HepG2 (cell line): Measurements from ENCODE around the gene ZC3H7B. TPM values are rescaled to one million over a fixed set of nuclear protein-coding genes. Genes with fewer than 3 reads are reported as not detected.

ENCODE experiments used
- ARID3A ChIP-seq: IDR thresholded peaks from 2 replicates; pipeline ENCODE4 v1.6.1; 2012; ENCODE audit warnings: low read depth, low read length, improper control_type of control experiment
- ASH2L ChIP-seq: fragments of 300-600, 200-600 bp; sonication (generic); IDR thresholded peaks from 2 replicates; pipeline ENCODE4 v1.7.0; 2017; ENCODE audit warnings: low read depth, mild to moderate bottlenecking, moderate library complexity, mixed read lengths, low read length; ENCODE audit not compliant: insufficient read length
- DMAP1 ChIP-seq: IDR thresholded peaks from 2 replicates; pipeline ENCODE4 v1.6.1; 2016
- HIVEP1 ChIP-seq: sonication (generic); formaldehyde crosslinking; IDR thresholded peaks from 2 replicates; pipeline ENCODE4 v1.4.0; 2020; ENCODE audit warnings: mild to moderate bottlenecking, missing genetic modification reagents
- HMGXB3 ChIP-seq: sonication (generic); formaldehyde crosslinking; IDR thresholded peaks from 2 replicates; pipeline ENCODE4 v1.4.0; 2020; ENCODE audit warnings: missing genetic modification reagents, borderline replicate concordance
- HNF1A ChIP-seq, 2 experiments: sonication (generic) in 1 of 2; formaldehyde crosslinking in 1 of 2; IDR thresholded peaks; 2 replicates each; pipeline versions ENCODE4 v1.4.0 to v1.6.1; 2016 to 2020; ENCODE audit warnings: borderline replicate concordance in 1 of 2, low read depth in 1 of 2, mild to moderate bottlenecking in 1 of 2, missing genetic modification reagents in 1 of 2
- KDM6A ChIP-seq: IDR thresholded peaks from 2 replicates; pipeline ENCODE4 v1.6.1; 2016; ENCODE audit warnings: low read depth
- XBP1 ChIP-seq: sonication (generic); formaldehyde crosslinking; IDR thresholded peaks from 2 replicates; pipeline ENCODE4 v1.5.0; 2020; ENCODE audit warnings: missing genetic modification reagents
- ZFP37 ChIP-seq: sonication (generic); formaldehyde crosslinking; IDR thresholded peaks from 2 replicates; pipeline ENCODE4 v1.4.0; 2020; ENCODE audit warnings: missing genetic modification reagents, borderline replicate concordance
- ZMYM4 ChIP-seq: sonication (generic); formaldehyde crosslinking; IDR thresholded peaks from 2 replicates; pipeline ENCODE4 v1.8.1; 2023; ENCODE audit warnings: mild to moderate bottlenecking, missing genetic modification reagents
- ZNF260 ChIP-seq: sonication (generic); formaldehyde crosslinking; IDR thresholded peaks from 2 replicates; pipeline ENCODE4 v1.4.0; 2020; ENCODE audit warnings: missing genetic modification reagents, low read depth, mild to moderate bottlenecking, borderline replicate concordance
- ZNF367 ChIP-seq: sonication (generic); formaldehyde crosslinking; IDR thresholded peaks from 2 replicates; pipeline ENCODE4 v1.4.0; 2020; ENCODE audit warnings: missing genetic modification reagents, borderline replicate concordance
- ZNF558 ChIP-seq: sonication (generic); formaldehyde crosslinking; IDR thresholded peaks from 2 replicates; pipeline ENCODE4 v1.9.0; 2022; ENCODE audit warnings: mild to moderate bottlenecking, missing genetic modification reagents, borderline replicate concordance
- ZNF800 ChIP-seq: sonication (generic); formaldehyde crosslinking; IDR thresholded peaks from 2 replicates; pipeline ENCODE4 v1.4.0; 2020; ENCODE audit warnings: missing genetic modification reagents
- ZSCAN22 ChIP-seq: sonication (generic); formaldehyde crosslinking; IDR thresholded peaks from 2 replicates; pipeline ENCODE4 v1.4.0; 2020; ENCODE audit warnings: mild to moderate bottlenecking, missing genetic modification reagents
- ZZZ3 ChIP-seq: sonication (generic); formaldehyde crosslinking; IDR thresholded peaks from 2 replicates; pipeline ENCODE4 v1.4.0; 2020; ENCODE audit warnings: missing genetic modification reagents, mild to moderate bottlenecking, borderline replicate concordance
- polyA plus RNA-seq, 8 experiments: library from polyadenylated mRNA; depleted of rRNA in 3 of 8; stranded (reverse) in 7 of 8; unstranded in 1 of 8; fragments of >200 nt; fragmentation: Illumina TruSeq in 4 of 8; extraction: Trizol in 4 of 8; gene quantifications; 2 replicates each; pipeline versions ENCODE4 v1.2.1 to v1.2.3, GENCODE V29; 2011 to 2016; ENCODE audit warnings: low read depth in 4 of 8, missing spikeins in 1 of 8, mixed read lengths in 1 of 8; ENCODE audit not compliant: insufficient read depth in 1 of 8
- total RNA-seq, 5 experiments: library from RNA; depleted of rRNA; stranded (reverse); fragments of >200 nt; fragmentation: Illumina TruSeq; extraction: Trizol; gene quantifications; 2 replicates each; pipeline ENCODE4 v1.2.3, GENCODE V29; 2016; ENCODE audit warnings: low read depth in 1 of 5

ZC3H7B gene
- total and polyA plus RNA-seq, 2 of the 13 experiments (the other 11 are each of a cell fraction or from before 2014, with no cell fraction given): 26.4 to 37.2 TPM

- TF ChIP-seq ZNF260 (CRISPR knock-in tag) (no peak), HMGXB3 (CRISPR knock-in tag) (no peak), ASH2L (peak; percentile 25), ZNF800 (CRISPR knock-in tag) (peak; percentile 40; the same call in 1 of the 2 replicates), ZSCAN22 (CRISPR knock-in tag) (no peak), ZNF558 (no peak), HIVEP1 (CRISPR knock-in tag) (no peak), KDM6A (no peak), ZFP37 (no peak), ZMYM4 (CRISPR knock-in tag) (peak; percentile 64), ZZZ3 (CRISPR knock-in tag) (no peak), XBP1 (CRISPR knock-in tag) (no peak), ZNF367 (CRISPR knock-in tag) (no peak), HNF1A (IDR thresholded peaks at IDR 0.05; ENCODE audit: low read depth) (peak; percentile 21; the same call in 1 of the 2 replicates), HNF1A (CRISPR knock-in tag; IDR thresholded peaks at IDR 0.05; ENCODE audit: borderline replicate concordance) (no peak; the same call in 1 of the 2 replicates), DMAP1 (CRISPR knock-in tag) (peak; percentile 86), ARID3A (no peak)
Measured at GRCh38 chr22:41285820-41286638, 15.3 kb upstream of the ZC3H7B start, which contains the start of gene RANGAP1 (continued).
